Ovary (tissue), 9 donors: Measurements from ENCODE around the gene PMM2. TPM values are rescaled to one million over a fixed set of nuclear protein-coding genes. Genes with fewer than 3 reads are reported as not detected.

Experiments
- DNase-seq, 5 donors: peaks; one replicate each; pipeline ENCODE4 v3.0.0-alpha.2; 2019 to 2020
- H3K27ac ChIP-seq, 2 donors: fragments of 200-600 bp; one replicate each; pipeline versions ENCODE4 v1.5.1 to v1.8.0; 2019 to 2022
- H3K27me3 ChIP-seq: fragments of 200-600 bp; one replicate; pipeline ENCODE4 v1.8.0; 2022
- H3K36me3 ChIP-seq: fragments of 200-600 bp; sonication (generic); one replicate; pipeline ENCODE4 v1.5.1; 2019
- H3K4me1 ChIP-seq: one replicate; pipeline ENCODE4 v1.8.1; 2013; ENCODE audit warnings: mild to moderate bottlenecking, moderate library complexity; ENCODE audit not compliant: insufficient read depth
- H3K4me3 ChIP-seq: fragments of 200-600 bp; sonication (generic); one replicate; pipeline ENCODE4 v1.5.1; 2017
- H3K9me3 ChIP-seq, 2 donors: fragments of 200-600 bp in 1 of 2; sonication (generic) in 1 of 2; one replicate each; pipeline versions ENCODE4 v1.5.1 to v1.8.1; 2013 to 2019; ENCODE audit warnings: mild to moderate bottlenecking in 1 of 2, moderate library complexity in 1 of 2
- CTCF ChIP-seq, 3 donors: fragments of 450-650 bp in 2 of 3; fragments of 200-600 bp in 1 of 3; IDR thresholded peaks; one replicate each; pipeline versions ENCODE4 v1.5.1 to v1.8.0; 2016 to 2022; ENCODE audit warnings: antibody characterized with exemption in 3 of 3, mild to moderate bottlenecking in 1 of 3
- EP300 ChIP-seq: sonication (generic); formaldehyde crosslinking; IDR thresholded peaks from one replicate; pipeline ENCODE4 v1.6.1; 2017; ENCODE audit warnings: antibody characterized with exemption
- POLR2A ChIP-seq: fragments of 450-650 bp; IDR thresholded peaks from one replicate; pipeline ENCODE4 v1.6.1; 2017; ENCODE audit warnings: antibody characterized with exemption, mild to moderate bottlenecking, moderate library complexity
- WGBS, 3 donors: extraction: QIAGEN DNeasy Blood & Tissue Kit in 1 of 3; methylation state at CpG; one replicate each; pipeline versions ENCODE4 v1.1.5 to v1.1.7; 2013 to 2017; 5-methylcytosine and 5-hydroxymethylcytosine counted together
- intact Hi-C, 4 donors: fragments of 100-400 bp; cut with DNase I; formaldehyde crosslinking; loops; one replicate each; pipeline versions ENCODE4 v1.11.0 to v1.15.1; 2022 to 2023
- polyA plus RNA-seq, 2 donors: library from polyadenylated mRNA; stranded (reverse); fragments of 200-250 nt in 1 of 2; fragments of 350-450 nt in 1 of 2; fragmentation: Illumina TruSeq in 1 of 2; extraction: RNeasy Lipid Tissue Mini Kit (QIAGEN cat#74804) in 1 of 2; gene quantifications; one replicate each; pipeline ENCODE4 v1.2.3, GENCODE V29; 2013 to 2014
- total RNA-seq, 7 donors: library from RNA; depleted of rRNA in 2 of 7; stranded (reverse); fragments of >200 nt in 2 of 7; fragmentation: NEBNext Ultra II Directional in 3 of 7; extraction: Animal tissue kit (Norgen Biotek cat#: 25700) in 3 of 7; gene quantifications; one replicate each; pipeline versions ENCODE4 v1.1.0 to v1.2.4, GENCODE V29; 2016 to 2023
- donor health status: DM: no; HTN: no; CAD: no; lungs with moderate emphysema.
- donor health status: DM: no; HTN: no; CAD: no.
- donor health status: Bipolar disorder and iron deficiency.
- donor health status: DM: yes; HTN: yes; CAD: no.
- donor health status: DM: no; HTN: no; CAD: no.
- donor health status: DM: yes; HTN: yes; CAD: no.

Gene PMM2
- total and polyA plus RNA-seq, 9 donors = 9.6 to 38.6 (median 23.1) TPM

GRCh38 chr16:8773537-8773936 is 24.1 kb upstream of the PMM2 start:
- no peaks in the 10 kb centered on the region for H3K9me3 ChIP-seq
- no peak for DNase-seq
- no peaks in the 10 kb centered on the region for H3K36me3 ChIP-seq
- TF ChIP-seq EP300 (no peak), POLR2A (no peak), CTCF (IDR thresholded peaks at IDR 0.05) (no peak)
- intact Hi-C loops = no loop called here
- H3K27me3 ChIP-seq = no peaks in the 10 kb centered on the region
- H3K4me1 ChIP-seq = no peaks in the 10 kb centered on the region
- no peak overlapping the region for H3K27ac ChIP-seq
- H3K4me3 ChIP-seq = no peak overlapping the region
- 73 to 91% (median 90%) methylated on average over 3 of the region's 3 CpGs for WGBS, 3 donors

GRCh38 chr16:8774208-8774607 is 23.4 kb upstream of the PMM2 start:
- no peaks in the 10 kb centered on the region for H3K4me1 ChIP-seq
- no peak overlapping the region for H3K27ac ChIP-seq
- no peaks in the 10 kb centered on the region for H3K36me3 ChIP-seq
- WGBS, 3 donors = 86 to 91% (median 88%) methylated on average over 11 of the region's 11 CpGs
- no peak for DNase-seq
- no peak overlapping the region for H3K4me3 ChIP-seq
- intact Hi-C loops = no loop called here
- TF ChIP-seq EP300 (no peak), CTCF (IDR thresholded peaks at IDR 0.05) (no peak), POLR2A (no peak)
- H3K9me3 ChIP-seq = no peaks in the 10 kb centered on the region
- no peaks in the 10 kb centered on the region for H3K27me3 ChIP-seq

- TF ChIP-seq EP300 = no peak
- no peak for TF ChIP-seq POLR2A
- TF ChIP-seq CTCF (IDR thresholded peaks at IDR 0.05) = no peak
- Histone ChIP-seq H3K27ac (no peak overlapping the region), H3K9me3 (no peaks in the 10 kb centered on the region), H3K4me3 (no peak overlapping the region), H3K4me1 (no peaks in the 10 kb centered on the region), H3K27me3 (no peaks in the 10 kb centered on the region), H3K36me3 (no peaks in the 10 kb centered on the region)
- DNase-seq = no peak
- 90 to 95% (median 94%) methylated on average over 1 of the region's 1 CpG for WGBS, 3 donors
- intact Hi-C loops = no loop called here
Measured at GRCh38 chr16:8775359-8775758, 22.3 kb upstream of the PMM2 start.

GRCh38 chr16:8776129-8776584 is 21.5 kb upstream of the PMM2 start:
- TF ChIP-seq POLR2A (no peak), EP300 (no peak), CTCF (IDR thresholded peaks at IDR 0.05) (no peak)
- no peak for DNase-seq
- 74 to 83% (median 76%) methylated on average over 12 of the region's 12 CpGs for WGBS, 3 donors
- Histone ChIP-seq H3K27me3 (no peaks in the 10 kb centered on the region), H3K36me3 (no peaks in the 10 kb centered on the region), H3K4me1 (no peaks in the 10 kb centered on the region), H3K27ac (no peak overlapping the region), H3K9me3 (no peaks in the 10 kb centered on the region), H3K4me3 (no peak overlapping the region)
- intact Hi-C loops = no loop called here

GRCh38 chr16:8777217-8777616 is 20.4 kb upstream of the PMM2 start:
- Histone ChIP-seq H3K27ac (no peak overlapping the region), H3K4me3 (no peak overlapping the region), H3K36me3 (no peaks in the 10 kb centered on the region), H3K4me1 (no peaks in the 10 kb centered on the region), H3K27me3 (no peaks in the 10 kb centered on the region), H3K9me3 (no peaks in the 10 kb centered on the region)
- intact Hi-C loops = no loop called here
- DNase-seq = no peak
- no peak for TF ChIP-seq CTCF (IDR thresholded peaks at IDR 0.05)
- TF ChIP-seq EP300 = no peak
- TF ChIP-seq POLR2A = no peak
- WGBS, 3 donors = 93 to 95% (median 93%) methylated on average over 7 of the region's 7 CpGs
